Measurements from ENCODE around the gene FAM118B. TPM values are rescaled to one million over a fixed set of nuclear protein-coding genes. Genes with fewer than 3 reads are reported as not detected.

Gene FAM118B
- total and polyA plus RNA-seq, 2 experiments from 2014 or later, result 13.7 to 33.9 TPM

- Histone ChIP-seq H3K27me3 (no peaks in the 10 kb centered on the region), H3K9me3 (ENCODE audit: low read depth) (no peaks in the 10 kb centered on the region), H3K4me3 (no peak overlapping the region), H3K27ac (no peak overlapping the region), H3K36me3 (no peaks in the 10 kb centered on the region), H3K4me1 (ENCODE audit: low read depth) (peaks cover 7% of the 10 kb centered on the region)
- no peak for DNase-seq (ENCODE audit: low read depth in 1 of 2, low spot score in 1 of 2)
- TF ChIP-seq CTCF (IDR thresholded peaks at IDR 0.05; ENCODE audit: low read depth, low read length), result no peak
These were observed 23.1 kb upstream of the FAM118B start for GRCh38 chr11:126188332-126189108.

- no peak for TF ChIP-seq CTCF (IDR thresholded peaks at IDR 0.05; ENCODE audit: low read depth, low read length)
- Histone ChIP-seq H3K27ac (peak overlapping the region; percentile 27), H3K4me1 (ENCODE audit: low read depth) (peaks cover 7% of the 10 kb centered on the region), H3K9me3 (ENCODE audit: low read depth) (no peaks in the 10 kb centered on the region), H3K4me3 (no peak overlapping the region), H3K36me3 (no peaks in the 10 kb centered on the region), H3K27me3 (no peaks in the 10 kb centered on the region)
- no peak for DNase-seq (ENCODE audit: low read depth in 1 of 2, low spot score in 1 of 2)
These were observed 22.3 kb upstream of the FAM118B start for GRCh38 chr11:126189109-126189929.

DNA sequence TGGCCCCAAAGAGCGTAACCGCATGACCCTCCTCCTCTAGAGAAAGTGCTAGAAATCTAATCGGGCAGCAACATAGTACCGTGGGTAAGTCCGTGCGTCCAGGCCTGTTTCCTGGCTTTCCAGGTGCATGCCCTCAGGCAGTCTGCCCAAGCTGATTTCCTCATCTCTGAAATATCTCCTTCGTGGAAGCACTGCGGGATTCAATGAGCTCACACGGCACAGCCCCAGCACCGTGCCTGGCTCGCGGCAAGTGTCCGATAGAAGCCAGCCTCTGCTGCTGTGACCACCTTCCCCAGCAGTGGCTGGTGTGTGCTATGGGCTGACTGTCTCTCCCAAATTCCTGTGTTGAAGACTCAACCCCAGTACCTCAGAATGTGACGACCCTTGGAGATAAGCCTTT is 20.8 kb upstream of the FAM118B start:
- no peaks in the 10 kb centered on the region for H3K27me3 ChIP-seq
- peaks cover 7% of the 10 kb centered on the region for H3K4me1 ChIP-seq (ENCODE audit: low read depth)
- TF ChIP-seq CTCF (IDR thresholded peaks at IDR 0.05; ENCODE audit: low read depth, low read length), result no peak
- no peak overlapping the region for H3K27ac ChIP-seq
- no peaks in the 10 kb centered on the region for H3K36me3 ChIP-seq
- no peaks in the 10 kb centered on the region for H3K9me3 ChIP-seq (ENCODE audit: low read depth)
- DNase-seq (ENCODE audit: low read depth in 1 of 2, low spot score in 1 of 2), result no peak
- H3K4me3 ChIP-seq, result no peak overlapping the region

GRCh38 chr11:126191379-126192073 is 20.1 kb upstream of the FAM118B start:
- Histone ChIP-seq H3K4me3 (no peak overlapping the region), H3K9me3 (ENCODE audit: low read depth) (no peaks in the 10 kb centered on the region), H3K4me1 (ENCODE audit: low read depth) (peaks cover 7% of the 10 kb centered on the region), H3K36me3 (no peaks in the 10 kb centered on the region), H3K27ac (no peak overlapping the region), H3K27me3 (no peaks in the 10 kb centered on the region)
- no peak for DNase-seq (ENCODE audit: low read depth in 1 of 2, low spot score in 1 of 2)
- no peak for TF ChIP-seq CTCF (IDR thresholded peaks at IDR 0.05; ENCODE audit: low read depth, low read length)

- Histone ChIP-seq H3K9me3 (ENCODE audit: low read depth) (no peaks in the 10 kb centered on the region), H3K27me3 (no peaks in the 10 kb centered on the region), H3K4me1 (ENCODE audit: low read depth) (peaks cover 7% of the 10 kb centered on the region), H3K27ac (no peak overlapping the region), H3K36me3 (no peaks in the 10 kb centered on the region), H3K4me3 (no peak overlapping the region)
- DNase-seq (ENCODE audit: low read depth in 1 of 2, low spot score in 1 of 2), result no peak
- no peak for TF ChIP-seq CTCF (IDR thresholded peaks at IDR 0.05; ENCODE audit: low read depth, low read length)
These were observed 19.2 kb upstream of the FAM118B start for GRCh38 chr11:126192361-126192760.

All from cardiac muscle cell (in vitro differentiated cells and primary cell).